Right lobe of liver (tissue), 4 donors: ENCODE measurements around the gene SPOCK1.

Experiments used
- POLR2A ChIP-seq: fragments of 450-650 bp; IDR thresholded peaks from one replicate; pipeline ENCODE4 v1.6.1; 2017; ENCODE audit warnings: antibody characterized with exemption, mild to moderate bottlenecking
- TF ChIP-seq, protein P1 (sequence below), 4 donors: fragments of 200-600 bp in 3 of 4; fragments of 450-650 bp in 1 of 4; IDR thresholded peaks; one replicate each; pipeline versions ENCODE4 v1.5.1 to v1.8.0; 2016 to 2022; ENCODE audit warnings: antibody characterized with exemption in 4 of 4, mild to moderate bottlenecking in 2 of 4
- donor health status: DM: no; HTN: no; CAD: no.
- donor health status: DM: no; HTN: no; CAD: no.
- donor health status: DM: no; HTN: yes; CAD: no.

DNA sequence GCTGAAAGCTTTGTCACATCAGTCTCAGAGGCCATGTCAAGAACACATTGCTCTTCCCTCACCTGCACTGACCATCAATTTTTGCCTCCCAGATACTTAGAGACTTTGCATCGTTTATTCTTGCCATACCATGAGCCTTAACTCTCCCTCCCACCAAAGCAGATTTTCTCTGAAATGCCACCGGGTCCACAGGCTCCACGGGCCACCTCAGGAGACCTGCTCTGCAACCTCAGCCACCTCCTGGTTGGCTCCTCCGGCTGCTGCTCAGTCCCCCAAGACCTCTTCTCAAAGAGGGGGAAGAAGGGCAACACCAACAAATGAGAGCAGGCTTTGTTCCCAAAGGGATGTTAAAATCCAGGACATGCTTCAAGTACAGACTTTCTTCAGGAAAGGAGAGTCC lies 400.5 kb downstream of the SPOCK1 start:
- TF ChIP-seq, protein P1, sequence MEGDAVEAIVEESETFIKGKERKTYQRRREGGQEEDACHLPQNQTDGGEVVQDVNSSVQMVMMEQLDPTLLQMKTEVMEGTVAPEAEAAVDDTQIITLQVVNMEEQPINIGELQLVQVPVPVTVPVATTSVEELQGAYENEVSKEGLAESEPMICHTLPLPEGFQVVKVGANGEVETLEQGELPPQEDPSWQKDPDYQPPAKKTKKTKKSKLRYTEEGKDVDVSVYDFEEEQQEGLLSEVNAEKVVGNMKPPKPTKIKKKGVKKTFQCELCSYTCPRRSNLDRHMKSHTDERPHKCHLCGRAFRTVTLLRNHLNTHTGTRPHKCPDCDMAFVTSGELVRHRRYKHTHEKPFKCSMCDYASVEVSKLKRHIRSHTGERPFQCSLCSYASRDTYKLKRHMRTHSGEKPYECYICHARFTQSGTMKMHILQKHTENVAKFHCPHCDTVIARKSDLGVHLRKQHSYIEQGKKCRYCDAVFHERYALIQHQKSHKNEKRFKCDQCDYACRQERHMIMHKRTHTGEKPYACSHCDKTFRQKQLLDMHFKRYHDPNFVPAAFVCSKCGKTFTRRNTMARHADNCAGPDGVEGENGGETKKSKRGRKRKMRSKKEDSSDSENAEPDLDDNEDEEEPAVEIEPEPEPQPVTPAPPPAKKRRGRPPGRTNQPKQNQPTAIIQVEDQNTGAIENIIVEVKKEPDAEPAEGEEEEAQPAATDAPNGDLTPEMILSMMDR (IDR thresholded peaks at IDR 0.05), result no peak
- TF ChIP-seq POLR2A, result no peak
